Central memory CD8-positive, alpha-beta T cell (primary cell): ENCODE results near the gene ZWILCH.
A peak's percentile ranks its signal among the peaks of the same experiment; 100 is the strongest.

Experiments used
- ATAC-seq: fragments of 150-1000 bp; cut with Tn5 transposase; replicated peaks from 2 replicates; pipeline ENCODE4 v1.10.0; 2022; ENCODE audit warnings: mild to moderate bottlenecking, moderate FRiP score, moderate number of reproducible peaks; ENCODE audit not compliant: poor library complexity, severe bottlenecking; ENCODE audit errors: extremely low read depth
- DNase-seq, 2 donors: peaks; one replicate each; pipeline ENCODE4 v3.0.0; 2021; ENCODE audit warnings: low spot score in 2 of 2
- H3K27ac Mint-ChIP-seq: one replicate; pipeline ENCODE4 v1.8.0; 2022; ENCODE audit warnings: low read depth, mild to moderate bottlenecking, moderate library complexity, mixed read lengths
- H3K27me3 Mint-ChIP-seq: one replicate; pipeline ENCODE4 v1.8.0; 2022; ENCODE audit warnings: mixed read lengths
- H3K36me3 Mint-ChIP-seq: one replicate; pipeline ENCODE4 v1.8.0; 2022; ENCODE audit warnings: mild to moderate bottlenecking, moderate library complexity, mixed read lengths; ENCODE audit not compliant: insufficient read depth
- H3K4me1 Mint-ChIP-seq: one replicate; pipeline ENCODE4 v1.8.0; 2022; ENCODE audit warnings: mixed read lengths
- H3K4me3 Mint-ChIP-seq: one replicate; pipeline ENCODE4 v1.8.0; 2022; ENCODE audit warnings: mild to moderate bottlenecking, moderate library complexity, mixed read lengths
- H3K9me3 Mint-ChIP-seq: one replicate; pipeline ENCODE4 v1.8.0; 2022; ENCODE audit warnings: mixed read lengths

ZWILCH gene

DNA sequence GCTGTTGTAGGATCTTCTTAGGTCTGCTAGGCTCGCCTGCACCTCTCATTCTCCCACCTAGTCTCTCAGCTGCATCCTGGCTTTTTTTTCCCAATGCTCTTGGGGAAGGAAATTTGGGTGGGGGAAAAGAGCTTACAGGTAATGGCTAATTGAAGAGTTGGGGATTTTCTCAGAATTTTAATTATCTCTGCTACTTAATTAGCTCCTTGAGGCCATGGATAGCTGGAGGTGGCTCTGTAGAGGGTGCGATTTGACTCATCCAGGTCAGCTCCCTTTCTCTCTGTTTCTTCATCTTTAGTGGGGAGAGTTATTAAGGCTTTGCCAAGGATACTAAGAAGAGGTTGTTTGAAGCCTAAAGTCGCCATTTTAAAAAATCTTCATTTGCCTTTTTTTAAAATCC, 30.2 kb upstream of the ZWILCH start:
- Mint-ChIP-seq H3K4me3 (no peak overlapping the region), H3K9me3 (no peaks in the 10 kb centered on the region), H3K27me3 (no peaks in the 10 kb centered on the region), H3K27ac (peak overlapping the region; percentile 92), H3K36me3 (peaks cover 8% of the 10 kb centered on the region), H3K4me1 (peaks cover 28% of the 10 kb centered on the region)
- ATAC-seq: no peak
- DNase-seq: no peak

DNA sequence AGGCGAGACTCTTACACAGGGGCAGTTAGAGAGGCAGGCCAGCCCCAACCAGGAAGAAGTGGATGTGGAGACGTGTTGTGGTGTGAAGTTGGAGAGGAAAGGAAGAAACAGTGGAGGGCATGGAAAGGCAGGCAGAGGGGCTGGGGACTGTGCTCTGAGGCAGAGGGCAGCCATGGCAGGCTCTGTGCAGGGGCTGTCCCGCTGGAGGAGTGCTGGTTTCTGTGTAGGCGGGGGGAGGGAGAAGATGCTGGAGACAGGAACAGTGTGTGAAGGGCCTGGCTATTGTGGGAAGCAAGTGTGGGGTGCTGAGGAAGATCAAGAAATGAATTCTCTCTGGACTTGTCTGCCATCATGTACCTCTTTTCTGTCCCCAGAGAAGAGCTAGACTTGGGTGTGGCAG, 28.6 kb upstream of the ZWILCH start:
- no peak for ATAC-seq
- Mint-ChIP-seq H3K27ac (peak overlapping the region; percentile 81), H3K4me3 (no peak overlapping the region), H3K4me1 (peaks cover 17% of the 10 kb centered on the region), H3K36me3 (peaks cover 6% of the 10 kb centered on the region), H3K9me3 (no peaks in the 10 kb centered on the region), H3K27me3 (no peaks in the 10 kb centered on the region)
- DNase-seq: no peak

GRCh38 chr15:66477011-66477410, 28.1 kb upstream of the ZWILCH start:
- peaks cover 15% of the 10 kb centered on the region for H3K4me1 Mint-ChIP-seq
- ATAC-seq: no peak

DNA sequence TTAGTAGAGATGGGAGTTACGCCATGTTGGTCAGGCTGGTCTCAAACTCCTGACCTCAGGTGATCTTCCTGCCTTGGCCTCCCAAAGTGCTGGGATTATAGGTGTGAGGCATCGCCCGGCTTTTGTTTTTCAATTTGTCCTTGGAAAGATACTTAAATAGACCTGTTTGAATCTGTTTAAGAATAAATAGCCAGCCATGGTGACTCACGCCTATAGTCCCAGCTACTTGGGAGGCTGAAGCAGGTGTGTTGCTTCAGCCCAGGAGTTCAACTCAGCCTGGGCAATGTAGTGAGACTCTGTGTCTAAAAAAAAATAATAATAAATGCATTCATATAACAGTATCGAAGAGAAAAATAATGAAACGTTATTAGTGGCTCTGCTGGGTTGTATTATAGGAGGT, 24.9 kb upstream of the ZWILCH start:
- Mint-ChIP-seq H3K27ac (no peak overlapping the region), H3K4me3 (no peak overlapping the region), H3K4me1 (peaks cover 16% of the 10 kb centered on the region), H3K9me3 (no peaks in the 10 kb centered on the region), H3K27me3 (no peaks in the 10 kb centered on the region), H3K36me3 (peaks cover 8% of the 10 kb centered on the region)
- DNase-seq: no peak
- no peak for ATAC-seq

More at GRCh38 chr15:66477011-66477410, 28.1 kb upstream of the ZWILCH start:
- Mint-ChIP-seq H3K36me3 (peaks cover 5% of the 10 kb centered on the region), H3K9me3 (no peaks in the 10 kb centered on the region), H3K27me3 (no peaks in the 10 kb centered on the region), H3K27ac (peak overlapping the region; percentile 81), H3K4me3 (no peak overlapping the region)
- DNase-seq: no peak

DNA sequence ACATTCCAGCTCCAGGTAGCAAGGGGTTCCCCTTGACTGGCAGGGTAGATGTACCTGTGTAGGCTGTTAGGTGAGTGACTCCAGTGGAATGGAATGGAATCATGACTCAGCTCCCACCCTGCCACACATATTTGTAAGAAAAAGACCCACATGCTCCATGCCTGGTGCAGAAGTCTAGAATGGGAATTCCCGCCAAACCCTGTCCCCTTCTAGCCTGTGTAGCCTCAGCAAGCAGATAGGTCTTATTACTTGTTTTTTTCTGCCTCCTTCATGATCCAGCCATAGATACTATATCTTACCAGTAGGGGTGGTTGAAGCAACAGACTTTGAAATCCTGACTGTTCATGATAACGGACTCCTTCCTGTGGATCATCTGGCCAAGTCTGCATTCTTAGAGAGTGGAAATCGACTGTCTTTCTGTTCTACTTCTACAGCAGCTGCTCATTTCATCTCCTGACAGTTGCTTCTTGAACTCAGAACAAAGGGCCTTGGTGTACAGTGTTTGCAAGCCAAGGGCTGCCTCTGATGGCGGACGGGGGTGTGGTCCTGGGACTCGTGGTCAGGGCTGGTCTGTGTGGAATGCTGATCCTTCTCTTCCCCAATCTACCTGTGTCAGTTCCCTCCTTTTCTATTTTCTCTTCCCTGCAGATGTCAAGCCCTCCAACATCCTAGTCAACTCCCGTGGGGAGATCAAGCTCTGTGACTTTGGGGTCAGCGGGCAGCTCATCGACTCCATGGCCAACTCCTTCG, 23.8 kb upstream of the ZWILCH start:
- ATAC-seq: no peak
- Mint-ChIP-seq H3K4me1 (peaks cover 12% of the 10 kb centered on the region), H3K36me3 (peaks cover 8% of the 10 kb centered on the region), H3K27ac (peak overlapping the region; percentile 37), H3K4me3 (no peak overlapping the region), H3K27me3 (no peaks in the 10 kb centered on the region), H3K9me3 (no peaks in the 10 kb centered on the region)
- no peak for DNase-seq

DNA sequence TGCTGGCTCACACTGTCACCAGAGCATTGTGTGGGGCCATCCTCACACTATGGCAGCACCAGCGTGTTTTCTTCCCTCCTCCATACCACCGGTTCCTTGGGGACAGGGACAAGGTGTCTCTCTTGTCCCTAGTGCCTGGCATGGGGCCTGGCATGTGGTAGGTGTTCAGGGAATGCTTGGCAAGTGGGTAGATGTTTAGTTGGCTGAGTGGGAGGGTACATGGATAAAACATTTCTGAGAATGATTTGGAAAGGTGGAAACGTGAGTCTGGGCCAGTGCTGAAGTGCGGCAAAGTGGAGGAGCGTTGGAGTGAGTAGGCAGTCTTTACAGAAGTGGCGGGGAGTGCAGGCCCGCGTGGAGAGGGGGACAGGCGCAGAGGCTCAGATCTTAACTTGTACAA, 22.6 kb upstream of the ZWILCH start:
- Mint-ChIP-seq H3K27me3 (no peaks in the 10 kb centered on the region), H3K9me3 (no peaks in the 10 kb centered on the region), H3K27ac (peak overlapping the region; percentile 37), H3K36me3 (peaks cover 7% of the 10 kb centered on the region), H3K4me1 (peaks cover 10% of the 10 kb centered on the region), H3K4me3 (no peak overlapping the region)
- ATAC-seq: no peak
- no peak for DNase-seq

DNA sequence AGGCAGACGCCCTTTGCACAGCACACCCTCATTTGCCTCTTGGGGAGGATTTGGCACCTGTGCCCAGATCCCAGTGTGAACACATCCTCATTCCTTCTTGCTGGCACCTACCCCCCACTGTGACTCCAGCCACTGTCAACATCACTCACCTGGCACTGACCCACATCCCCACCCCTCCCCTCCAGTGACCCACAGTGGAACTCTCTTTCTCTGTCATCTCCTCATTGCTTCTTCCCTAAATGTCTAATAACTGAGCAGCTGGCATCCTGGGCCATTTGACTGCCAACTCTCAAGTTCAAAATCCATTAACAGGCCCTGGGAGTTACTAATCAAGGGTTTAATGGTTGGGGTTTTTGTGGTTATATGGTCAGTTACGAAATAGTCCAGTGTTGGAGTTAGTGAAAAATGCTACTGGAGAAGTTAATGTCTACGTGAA, 22.0 kb upstream of the ZWILCH start:
- Mint-ChIP-seq H3K9me3 (no peaks in the 10 kb centered on the region), H3K4me3 (no peak overlapping the region), H3K4me1 (peaks cover 10% of the 10 kb centered on the region), H3K27me3 (no peaks in the 10 kb centered on the region), H3K27ac (peak overlapping the region; percentile 37), H3K36me3 (peaks cover 10% of the 10 kb centered on the region)
- ATAC-seq (no peak), DNase-seq (no peak)

- ATAC-seq (no peak), DNase-seq (no peak)
- Mint-ChIP-seq H3K27ac (peak overlapping the region; percentile 50), H3K36me3 (peaks cover 15% of the 10 kb centered on the region), H3K4me1 (peaks cover 10% of the 10 kb centered on the region), H3K4me3 (no peak overlapping the region), H3K27me3 (no peaks in the 10 kb centered on the region), H3K9me3 (no peaks in the 10 kb centered on the region)
Measured at GRCh38 chr15:66484539-66485112, 20.5 kb upstream of the ZWILCH start.

DNA sequence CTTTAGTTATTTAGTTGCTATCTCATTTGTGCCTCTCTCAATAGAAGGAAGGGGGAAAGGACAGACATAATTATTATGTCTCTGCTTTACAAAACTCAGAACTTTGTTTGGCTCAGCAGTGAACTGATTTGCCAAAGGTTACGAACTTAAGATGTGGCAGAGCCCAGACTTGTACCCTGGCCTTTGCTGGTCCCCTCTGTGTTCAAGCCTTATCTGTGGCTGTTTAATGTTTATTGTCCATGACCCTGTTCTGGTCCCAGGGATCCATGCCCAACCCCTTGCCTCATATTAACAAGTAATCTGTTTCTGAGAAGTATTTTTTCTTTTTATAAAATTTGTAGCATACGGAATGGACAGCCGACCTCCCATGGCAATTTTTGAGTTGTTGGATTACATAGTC, 18.2 kb upstream of the ZWILCH start:
- Mint-ChIP-seq H3K36me3 (peaks cover 28% of the 10 kb centered on the region), H3K27me3 (no peaks in the 10 kb centered on the region), H3K9me3 (no peaks in the 10 kb centered on the region), H3K27ac (peak overlapping the region; percentile 53), H3K4me3 (no peak overlapping the region), H3K4me1 (peaks cover 10% of the 10 kb centered on the region)
- no peak for DNase-seq
- no peak for ATAC-seq

GRCh38 chr15:66488525-66488924, 16.6 kb upstream of the ZWILCH start:
- ATAC-seq (no peak), DNase-seq (no peak)
- peaks cover 5% of the 10 kb centered on the region for H3K4me1 Mint-ChIP-seq
- H3K36me3 Mint-ChIP-seq: peaks cover 34% of the 10 kb centered on the region
- no peak overlapping the region for H3K27ac Mint-ChIP-seq
- H3K9me3 Mint-ChIP-seq: no peaks in the 10 kb centered on the region
- no peaks in the 10 kb centered on the region for H3K27me3 Mint-ChIP-seq
- H3K4me3 Mint-ChIP-seq: no peak overlapping the region

- ATAC-seq: no peak
- Mint-ChIP-seq H3K4me1 (peaks cover 5% of the 10 kb centered on the region), H3K27ac (no peak overlapping the region), H3K4me3 (no peak overlapping the region), H3K9me3 (no peaks in the 10 kb centered on the region), H3K36me3 (peaks cover 39% of the 10 kb centered on the region), H3K27me3 (no peaks in the 10 kb centered on the region)
- no peak for DNase-seq
Measured at GRCh38 chr15:66489179-66489791, 15.8 kb upstream of the ZWILCH start.

- peaks cover 8% of the 10 kb centered on the region for H3K4me1 Mint-ChIP-seq
- DNase-seq: no peak
- H3K9me3 Mint-ChIP-seq: no peaks in the 10 kb centered on the region
- no peak overlapping the region for H3K27ac Mint-ChIP-seq
- no peak overlapping the region for H3K4me3 Mint-ChIP-seq
- H3K36me3 Mint-ChIP-seq: peaks cover 48% of the 10 kb centered on the region
- H3K27me3 Mint-ChIP-seq: no peaks in the 10 kb centered on the region
- ATAC-seq: no peak
Measured at GRCh38 chr15:66491846-66492245, 13.3 kb upstream of the ZWILCH start.

- H3K27ac Mint-ChIP-seq: no peak overlapping the region
- no peaks in the 10 kb centered on the region for H3K9me3 Mint-ChIP-seq
- H3K36me3 Mint-ChIP-seq: peaks cover 63% of the 10 kb centered on the region
- DNase-seq (no peak), ATAC-seq (no peak)
- peaks cover 22% of the 10 kb centered on the region for H3K4me1 Mint-ChIP-seq
- H3K4me3 Mint-ChIP-seq: no peak overlapping the region
- no peaks in the 10 kb centered on the region for H3K27me3 Mint-ChIP-seq
Measured at GRCh38 chr15:66494262-66494661, 10.9 kb upstream of the ZWILCH start.
